Colon (tissue), 2 donors: ENCODE data around the gene PPARA.
"Not testable (repeated sequence)": the region's sequence is repeated elsewhere in the genome, so short reads cannot be mapped to it uniquely, and the experiment has no call there.

Experiments used
- FAIRE-seq: peaks from 2 replicates; lab custom pipeline; 2012; peaks lifted over from hg19 to GRCh38; lab: Jason Lieb, UNC
- donor health status: control.
- donor health status: control.

The PPARA gene

GRCh38 chr22:46127556-46127955 is 22.8 kb upstream of the PPARA start:
- FAIRE-seq: no peak

GRCh38 chr22:46128606-46129005 is 21.7 kb upstream of the PPARA start:
- FAIRE-seq: no peak

GRCh38 chr22:46129390-46130041 is 20.8 kb upstream of the PPARA start:
- no peak for FAIRE-seq

GRCh38 chr22:46131151-46131587 is 19.2 kb upstream of the PPARA start:
- no peak for FAIRE-seq

- not testable (repeated sequence) for FAIRE-seq
These were observed 18.0 kb upstream of the PPARA start for GRCh38 chr22:46132193-46132829.

- FAIRE-seq: no peak
These were observed 17.3 kb upstream of the PPARA start for GRCh38 chr22:46132830-46133587.

- no peak for FAIRE-seq
These were observed 16.8 kb upstream of the PPARA start for GRCh38 chr22:46133588-46133855.

- FAIRE-seq: no peak
These were observed 16.1 kb upstream of the PPARA start for GRCh38 chr22:46134111-46134705.

GRCh38 chr22:46135611-46136485 is 14.5 kb upstream of the PPARA start:
- no peak for FAIRE-seq

- FAIRE-seq: no peak
These were observed 13.7 kb upstream of the PPARA start for GRCh38 chr22:46136486-46137217.

GRCh38 chr22:46137218-46137766 is 13.0 kb upstream of the PPARA start:
- no peak for FAIRE-seq

- no peak for FAIRE-seq
These were observed 12.1 kb upstream of the PPARA start for GRCh38 chr22:46138058-46138797.

- FAIRE-seq: not testable (repeated sequence)
These were observed 10.9 kb upstream of the PPARA start for GRCh38 chr22:46139417-46139816.

- no peak for FAIRE-seq
These were observed 10.4 kb upstream of the PPARA start for GRCh38 chr22:46139895-46140350.

- FAIRE-seq: no peak
These were observed 9.1 kb upstream of the PPARA start for GRCh38 chr22:46140989-46141928.

- no peak for FAIRE-seq
These were observed 7.5 kb upstream of the PPARA start for GRCh38 chr22:46142548-46143490.

GRCh38 chr22:46143491-46144147 is 6.7 kb upstream of the PPARA start:
- no peak for FAIRE-seq
